Immature natural killer cell (primary cell): ENCODE data around the gene PAPOLA. TPM values are rescaled to one million over a fixed set of nuclear protein-coding genes. Genes with fewer than 3 reads are reported as not detected.
"Not testable (repeated sequence)": the region's sequence is repeated elsewhere in the genome, so short reads cannot be mapped to it uniquely, and the experiment has no call there.

Source experiments
- DNase-seq, 3 donors: peaks; one replicate each; pipeline ENCODE4 v3.0.0; 2022; ENCODE audit warnings: mixed read lengths in 1 of 3
- H3K27ac Mint-ChIP-seq, 6 donors: one replicate each; pipeline ENCODE4 v1.8.0; 2020; ENCODE audit warnings: mixed read lengths in 6 of 6, mild to moderate bottlenecking in 5 of 6, inconsistent platforms in 4 of 6, moderate library complexity in 3 of 6
- H3K27me3 Mint-ChIP-seq, 3 donors: one replicate each; pipeline ENCODE4 v1.8.0; 2020 to 2021; ENCODE audit warnings: low read depth in 3 of 3, mild to moderate bottlenecking in 3 of 3, mixed read lengths in 3 of 3, moderate library complexity in 3 of 3, inconsistent platforms in 1 of 3
- H3K36me3 Mint-ChIP-seq, 3 donors: one replicate each; pipeline ENCODE4 v1.8.0; 2020; ENCODE audit warnings: mixed read lengths in 3 of 3, inconsistent platforms in 2 of 3, mild to moderate bottlenecking in 2 of 3
- H3K4me1 Mint-ChIP-seq, 2 donors: one replicate each; pipeline ENCODE4 v1.8.0; 2020; ENCODE audit warnings: inconsistent platforms in 2 of 2, mild to moderate bottlenecking in 2 of 2, mixed read lengths in 2 of 2, moderate library complexity in 1 of 2
- H3K4me3 Mint-ChIP-seq, 5 donors: one replicate each; pipeline ENCODE4 v1.8.0; 2020; ENCODE audit warnings: mild to moderate bottlenecking in 5 of 5, mixed read lengths in 5 of 5, inconsistent platforms in 3 of 5, moderate library complexity in 3 of 5
- H3K9me3 Mint-ChIP-seq, 6 donors: one replicate each; pipeline ENCODE4 v1.8.0; 2020; ENCODE audit warnings: mild to moderate bottlenecking in 6 of 6, mixed read lengths in 6 of 6, inconsistent platforms in 4 of 6, moderate library complexity in 3 of 6
- polyA plus RNA-seq, 3 donors: library from polyadenylated mRNA; unstranded; fragments of 300-500 nt; fragmentation: Illumina TruSeq; gene quantifications; one replicate each; pipeline ENCODE4 v1.2.3, GENCODE V29; 2021

PAPOLA gene
- polyA plus RNA-seq, 3 donors from 2014 or later, result 65.8 to 77.1 (median 73.0) TPM

DNA sequence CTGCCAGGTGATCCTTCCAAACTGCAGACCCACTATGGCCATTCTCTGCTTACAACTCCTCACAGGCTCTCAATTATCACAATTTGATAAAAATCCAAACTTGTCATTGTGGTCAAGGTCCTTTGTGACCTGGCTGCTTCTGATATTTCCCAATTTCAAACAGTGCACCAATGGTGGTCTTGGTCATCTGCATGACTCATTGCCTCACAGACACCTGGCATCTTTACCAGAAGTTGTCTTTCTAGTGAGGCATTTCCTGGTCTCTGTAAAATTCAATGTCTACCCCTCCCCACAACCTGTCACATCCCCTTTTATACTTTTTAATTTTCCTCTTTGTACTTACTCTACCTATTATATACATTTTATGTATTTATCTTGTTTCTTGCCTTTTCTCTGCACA lies 17.8 kb upstream of the PAPOLA start:
- H3K4me3 Mint-ChIP-seq, result no peak overlapping the region
- H3K9me3 Mint-ChIP-seq, result no peaks in the 10 kb centered on the region
- H3K4me1 Mint-ChIP-seq, result no peaks in the 10 kb centered on the region

DNA sequence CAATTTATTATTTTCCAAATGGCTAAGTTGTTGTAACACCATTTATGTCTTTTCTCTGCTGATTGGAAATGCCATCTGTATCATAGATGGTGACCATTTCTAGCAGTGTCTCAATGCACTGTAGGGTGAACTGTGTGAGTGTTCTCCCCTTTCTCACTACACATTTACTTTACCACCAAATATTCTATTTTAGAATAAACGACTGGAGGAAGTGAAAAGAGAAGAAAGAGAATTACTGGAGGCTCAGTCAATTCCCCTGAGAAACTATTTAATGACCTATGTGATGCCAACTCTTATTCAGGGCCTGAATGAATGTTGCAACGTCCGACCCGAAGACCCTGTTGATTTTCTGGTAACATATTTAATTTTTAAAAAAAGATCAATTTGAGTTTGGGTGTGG lies 15.5 kb upstream of the PAPOLA start:
- no peak overlapping the region for H3K4me3 Mint-ChIP-seq
- DNase-seq, result no peak
- H3K27me3 Mint-ChIP-seq, result peaks cover 0 to 12% (median 5%) of the 10 kb centered on the region in 3 donors
- H3K4me1 Mint-ChIP-seq, result no peaks in the 10 kb centered on the region
- no peak overlapping the region for H3K27ac Mint-ChIP-seq
- H3K9me3 Mint-ChIP-seq, result no peaks in the 10 kb centered on the region
- H3K36me3 Mint-ChIP-seq, result no peaks in the 10 kb centered on the region

More for the DNA sequence above, 17.8 kb upstream of the PAPOLA start:
- peaks cover 0 to 10% (median 5%) of the 10 kb centered on the region in 3 donors for H3K27me3 Mint-ChIP-seq
- no peak overlapping the region for H3K27ac Mint-ChIP-seq
- H3K36me3 Mint-ChIP-seq, result no peaks in the 10 kb centered on the region
- no peak for DNase-seq

- no peak for DNase-seq
- Mint-ChIP-seq H3K27ac (no peak overlapping the region), H3K4me3 (no peak overlapping the region), H3K27me3 (peaks cover 0 to 15% (median 4%) of the 10 kb centered on the region in 3 donors), H3K9me3 (no peaks in the 10 kb centered on the region), H3K36me3 (no peaks in the 10 kb centered on the region), H3K4me1 (no peaks in the 10 kb centered on the region)
Observed at GRCh38 chr14:96489327-96489726, 12.9 kb upstream of the PAPOLA start.

- Mint-ChIP-seq H3K4me3 (no peak overlapping the region), H3K9me3 (no peaks in the 10 kb centered on the region), H3K36me3 (no peaks in the 10 kb centered on the region), H3K4me1 (no peaks in the 10 kb centered on the region), H3K27ac (no peak overlapping the region), H3K27me3 (peaks cover 2 to 12% (median 5%) of the 10 kb centered on the region in 3 donors)
- no peak for DNase-seq
Observed at GRCh38 chr14:96493178-96493577, 9.0 kb upstream of the PAPOLA start.

GRCh38 chr14:96494331-96494730 lies 7.9 kb upstream of the PAPOLA start:
- no peak for DNase-seq
- Mint-ChIP-seq H3K4me1 (no peaks in the 10 kb centered on the region), H3K4me3 (no peak overlapping the region), H3K36me3 (no peaks in the 10 kb centered on the region), H3K27me3 (peaks cover 2 to 9% (median 5%) of the 10 kb centered on the region in 3 donors), H3K9me3 (no peaks in the 10 kb centered on the region), H3K27ac (no peak overlapping the region)

DNA sequence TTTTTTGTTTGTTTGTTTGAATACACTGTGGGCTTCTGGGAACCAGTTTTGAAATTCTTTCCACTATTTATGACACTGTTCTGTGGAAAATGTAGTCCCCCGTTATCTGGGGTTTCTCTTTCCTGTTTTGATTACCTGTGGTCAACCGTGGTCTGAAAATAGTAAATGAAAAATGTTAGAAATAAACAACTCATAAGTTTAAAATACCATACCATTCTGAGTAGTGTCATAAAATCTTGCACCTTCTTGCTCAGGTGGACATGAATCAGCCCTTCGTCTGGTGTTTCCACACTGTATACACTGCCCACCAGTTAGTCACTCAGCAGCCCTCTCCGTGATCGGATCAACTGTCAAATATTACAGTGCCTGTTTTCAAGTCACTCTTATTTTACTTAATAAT lies 5.1 kb upstream of the PAPOLA start:
- H3K36me3 Mint-ChIP-seq, result no peaks in the 10 kb centered on the region
- no peak for DNase-seq
- no peaks in the 10 kb centered on the region for H3K9me3 Mint-ChIP-seq
- peaks cover 3 to 11% (median 5%) of the 10 kb centered on the region in 3 donors for H3K27me3 Mint-ChIP-seq
- no peak overlapping the region for H3K4me3 Mint-ChIP-seq
- no peak overlapping the region for H3K27ac Mint-ChIP-seq
- peaks cover 6 to 12% of the 10 kb centered on the region in 2 donors for H3K4me1 Mint-ChIP-seq

GRCh38 chr14:96497586-96497985 lies 4.6 kb upstream of the PAPOLA start:
- Mint-ChIP-seq H3K9me3 (no peaks in the 10 kb centered on the region), H3K4me1 (peaks cover 6 to 12% of the 10 kb centered on the region in 2 donors), H3K27me3 (peaks cover 7 to 9% (median 8%) of the 10 kb centered on the region in 3 donors), H3K27ac (no peak overlapping the region), H3K4me3 (no peak overlapping the region), H3K36me3 (no peaks in the 10 kb centered on the region)
- DNase-seq, result no peak

GRCh38 chr14:96501217-96501739 lies 904 bp upstream of the PAPOLA start:
- Mint-ChIP-seq H3K36me3 (peaks cover 0 to 5% (median 0%) of the 10 kb centered on the region in 3 donors), H3K27me3 (peaks cover 12 to 15% (median 14%) of the 10 kb centered on the region in 3 donors), H3K9me3 (no peaks in the 10 kb centered on the region), H3K4me3 (peak overlapping the region; percentile 95 to 99 (median 99)), H3K4me1 (peaks cover 41 to 47% of the 10 kb centered on the region in 2 donors), H3K27ac (peak overlapping the region; percentile 95 to 99 (median 98))
- no peak for DNase-seq

- DNase-seq, result peak in 1 of 3 donors; percentile 23
- Mint-ChIP-seq H3K9me3 (no peaks in the 10 kb centered on the region), H3K4me1 (peaks cover 49 to 57% of the 10 kb centered on the region in 2 donors)
Observed at GRCh38 chr14:96502621-96503305, 581 bp downstream of the PAPOLA start.

GRCh38 chr14:96503306-96503679 lies 1.1 kb downstream of the PAPOLA start:
- DNase-seq, result no peak
- peak overlapping the region; percentile 95 to 99 (median 98) for H3K27ac Mint-ChIP-seq
- peaks cover 54 to 63% of the 10 kb centered on the region in 2 donors for H3K4me1 Mint-ChIP-seq
- H3K4me3 Mint-ChIP-seq, result peak overlapping the region; percentile 95 to 99 (median 99)
- H3K27me3 Mint-ChIP-seq, result peaks cover 9 to 15% (median 14%) of the 10 kb centered on the region in 3 donors
- no peaks in the 10 kb centered on the region for H3K9me3 Mint-ChIP-seq
- peaks cover 0 to 5% (median 0%) of the 10 kb centered on the region in 3 donors for H3K36me3 Mint-ChIP-seq

More at GRCh38 chr14:96502621-96503305, 581 bp downstream of the PAPOLA start:
- Mint-ChIP-seq H3K27ac (peak overlapping the region; percentile 95 to 99 (median 98)), H3K36me3 (peaks cover 0 to 5% (median 0%) of the 10 kb centered on the region in 3 donors), H3K4me3 (peak overlapping the region; percentile 95 to 99 (median 99)), H3K27me3 (peaks cover 11 to 15% (median 14%) of the 10 kb centered on the region in 3 donors)

- DNase-seq, H3K9me3 Mint-ChIP-seq, H3K36me3 Mint-ChIP-seq: not testable (repeated sequence)
- Mint-ChIP-seq H3K4me1 (peaks cover 63 to 73% of the 10 kb centered on the region in 2 donors), H3K4me3 (peak overlapping the region; percentile 95 to 99 (median 99)), H3K27ac (peak overlapping the region in 5 of 6 donors; percentile 96 to 99 (median 98)), H3K27me3 (peaks cover 9 to 15% (median 14%) of the 10 kb centered on the region in 3 donors)
Observed at GRCh38 chr14:96504353-96504752, 2.2 kb downstream of the PAPOLA start.

DNA sequence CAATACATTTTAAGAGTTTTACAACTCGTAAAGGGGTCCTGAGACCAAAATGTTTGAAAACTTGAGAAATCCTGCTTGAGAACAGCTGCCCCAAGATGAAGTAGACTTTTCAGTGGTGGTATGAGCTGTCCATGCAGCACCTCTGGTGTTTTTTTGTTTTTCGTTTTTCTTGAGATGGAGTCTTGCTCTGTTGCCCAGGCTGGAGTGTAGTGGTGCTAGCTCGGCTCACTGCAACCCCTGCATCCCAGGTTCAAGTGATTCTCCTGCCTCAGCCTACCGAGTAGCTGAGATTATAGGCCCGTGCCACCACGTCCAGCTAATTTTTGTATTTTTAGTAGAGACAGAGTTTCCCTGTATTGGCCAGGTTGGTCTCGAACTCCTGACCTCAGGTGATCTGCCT lies 5.5 kb downstream of the PAPOLA start:
- Mint-ChIP-seq H3K4me1 (peaks cover 84 to 95% of the 10 kb centered on the region in 2 donors), H3K27ac (peak overlapping the region in 1 of 6 donors; percentile 23), H3K27me3 (peaks cover 5 to 7% (median 7%) of the 10 kb centered on the region in 3 donors), H3K36me3 (peaks cover 0 to 5% (median 0%) of the 10 kb centered on the region in 3 donors), H3K9me3 (no peaks in the 10 kb centered on the region), H3K4me3 (peak overlapping the region in 3 of 5 donors; percentile 10 to 38 (median 12))
- DNase-seq, result no peak

DNA sequence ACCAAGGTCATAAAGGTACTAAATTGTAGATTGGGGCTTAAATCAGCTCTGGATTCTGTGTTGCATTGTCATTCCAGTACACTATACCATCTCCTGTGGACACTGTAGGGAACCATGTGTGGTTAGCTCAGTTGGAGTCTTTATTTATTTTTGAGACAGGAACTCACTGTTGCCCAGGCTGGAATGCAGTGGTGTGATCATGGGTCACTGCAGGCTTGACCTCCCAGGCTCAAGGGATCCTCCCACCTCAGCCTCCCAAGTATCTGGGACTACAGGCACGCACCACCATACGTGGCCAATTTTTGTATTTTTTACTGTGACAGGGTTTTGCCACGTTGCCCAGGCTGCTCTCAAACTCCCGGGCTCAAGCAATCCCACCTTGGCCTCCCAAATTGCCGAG lies 6.7 kb downstream of the PAPOLA start:
- Mint-ChIP-seq H3K27me3 (no peaks in the 10 kb centered on the region), H3K4me3 (no peak overlapping the region), H3K4me1 (peaks cover 83 to 96% of the 10 kb centered on the region in 2 donors), H3K36me3 (no peaks in the 10 kb centered on the region), H3K9me3 (no peaks in the 10 kb centered on the region), H3K27ac (peak overlapping the region in 3 of 6 donors; percentile 18 to 55 (median 30))
- DNase-seq, result no peak

GRCh38 chr14:96509457-96510090 lies 7.4 kb downstream of the PAPOLA start:
- Mint-ChIP-seq H3K4me3 (peak overlapping the region in 1 of 5 donors; percentile 25), H3K4me1 (peaks cover 83 to 96% of the 10 kb centered on the region in 2 donors), H3K36me3 (no peaks in the 10 kb centered on the region), H3K27me3 (no peaks in the 10 kb centered on the region), H3K9me3 (no peaks in the 10 kb centered on the region), H3K27ac (peak overlapping the region in 1 of 6 donors; percentile 20)
- no peak for DNase-seq
